GM21825 (cell line): ENCODE data around the gene TCF4.

Source experiments
- ATAC-seq: cut with Tn5 transposase; IDR thresholded peaks from one replicate; pipeline ENCODE4 v1.9.1; 2021; ENCODE audit warnings: mild to moderate bottlenecking, moderate library complexity; ENCODE audit not compliant: unreplicated experiment

TCF4 gene

DNA sequence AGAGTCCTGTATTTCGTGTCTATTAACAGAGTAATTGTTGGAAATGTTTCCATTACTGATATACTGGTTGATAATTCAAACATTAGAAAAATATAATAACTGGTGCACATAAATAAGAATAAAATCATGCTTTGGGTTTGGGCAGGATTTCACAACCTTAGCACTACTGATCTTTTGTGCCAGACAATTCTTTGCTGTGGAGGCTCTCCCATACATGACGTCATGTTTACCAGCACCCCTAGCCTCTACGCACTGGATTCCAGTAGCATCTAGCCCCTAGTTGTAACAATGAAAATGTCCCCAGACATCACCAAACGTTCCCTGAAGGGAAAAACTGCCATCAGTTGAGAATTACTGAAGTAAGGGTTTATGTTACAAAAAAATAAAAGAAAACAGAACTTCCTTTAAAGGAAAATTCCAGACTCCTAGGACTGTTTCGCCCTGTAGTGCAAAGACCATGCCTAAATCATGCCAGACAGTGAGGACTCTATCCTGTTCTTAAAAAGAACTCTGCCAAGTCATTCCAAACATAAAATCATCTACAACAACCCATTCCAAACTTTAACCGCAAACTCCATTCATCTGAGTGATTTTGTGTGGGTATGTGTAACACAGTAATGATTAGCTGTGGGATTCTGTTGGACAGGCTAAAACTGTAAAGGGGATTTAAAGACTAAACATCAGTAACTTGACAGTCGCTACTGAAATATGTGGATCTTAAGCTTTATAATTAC, 315.3 kb downstream of the TCF4 start:
- no peak for ATAC-seq

DNA sequence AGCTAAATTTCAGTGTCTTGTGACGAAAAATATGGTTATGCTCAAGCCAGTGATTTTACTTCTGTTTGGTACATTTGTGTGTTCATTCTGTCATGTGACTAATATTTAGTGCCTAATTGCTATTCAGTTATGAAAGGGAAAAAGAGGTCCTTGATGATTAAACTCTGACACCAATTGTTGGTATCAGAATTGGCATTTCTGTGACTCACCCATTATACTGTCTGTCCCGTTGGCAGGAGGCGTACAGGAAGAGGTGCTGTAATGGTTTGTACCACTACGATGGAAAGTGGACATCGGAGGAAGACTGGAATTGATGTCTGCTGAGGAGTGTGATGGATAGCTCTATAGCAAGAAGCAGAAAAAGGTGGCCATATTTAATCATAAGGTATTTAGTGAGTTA, 318.4 kb downstream of the TCF4 start:
- no peak for ATAC-seq

DNA sequence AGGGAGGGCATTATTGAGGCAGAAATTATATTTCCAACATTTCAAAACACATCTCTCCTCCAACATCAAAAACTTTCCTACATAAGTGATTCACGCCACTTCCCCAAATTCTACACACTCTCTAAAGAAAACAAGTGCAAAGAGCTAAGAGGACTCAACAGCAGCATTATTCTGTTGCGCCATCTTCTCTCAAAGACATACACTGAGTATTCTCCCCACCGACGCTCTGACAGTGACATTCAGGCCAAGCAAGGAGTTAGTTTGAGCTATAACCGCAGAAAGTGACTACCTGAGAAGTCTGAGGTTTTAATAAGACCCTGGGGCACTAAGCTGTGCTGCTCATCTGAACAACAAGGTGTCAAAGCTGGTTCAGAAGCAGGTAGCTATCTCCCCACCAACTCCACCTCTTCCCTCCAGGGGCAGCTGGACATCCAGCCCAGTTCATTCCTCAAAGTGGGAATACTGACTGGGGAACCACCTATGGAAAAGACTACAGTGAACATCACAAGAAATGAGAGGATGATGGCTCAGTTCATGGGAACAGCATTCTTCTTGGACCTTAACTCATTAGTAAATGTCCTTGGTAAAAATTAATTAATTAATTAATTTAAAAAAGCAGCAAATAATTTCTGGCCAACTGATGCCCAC, 319.2 kb downstream of the TCF4 start:
- peak; percentile 43 for ATAC-seq

DNA sequence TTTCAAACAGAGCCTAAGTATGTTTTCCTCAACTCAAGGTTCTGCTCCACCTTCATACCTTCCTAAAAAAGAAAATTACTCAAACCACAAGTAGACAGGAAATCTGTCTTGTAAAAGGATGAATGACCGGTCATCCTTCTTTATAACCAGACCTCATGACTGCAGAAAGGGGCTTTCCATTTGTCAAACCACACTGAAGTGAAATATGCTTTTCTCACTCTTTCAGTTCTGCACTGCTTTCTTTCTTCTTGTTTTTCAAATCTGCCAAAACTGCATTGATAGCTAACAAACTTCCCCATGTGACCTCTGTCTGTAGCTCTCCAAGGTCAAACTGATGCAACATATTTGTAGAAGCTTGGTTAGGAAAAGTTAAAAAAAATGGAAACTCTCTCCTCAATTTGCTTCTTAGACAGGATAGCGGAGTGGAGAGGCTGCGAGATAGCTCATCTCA, 319.8 kb downstream of the TCF4 start:
- ATAC-seq: peak; percentile 78

DNA sequence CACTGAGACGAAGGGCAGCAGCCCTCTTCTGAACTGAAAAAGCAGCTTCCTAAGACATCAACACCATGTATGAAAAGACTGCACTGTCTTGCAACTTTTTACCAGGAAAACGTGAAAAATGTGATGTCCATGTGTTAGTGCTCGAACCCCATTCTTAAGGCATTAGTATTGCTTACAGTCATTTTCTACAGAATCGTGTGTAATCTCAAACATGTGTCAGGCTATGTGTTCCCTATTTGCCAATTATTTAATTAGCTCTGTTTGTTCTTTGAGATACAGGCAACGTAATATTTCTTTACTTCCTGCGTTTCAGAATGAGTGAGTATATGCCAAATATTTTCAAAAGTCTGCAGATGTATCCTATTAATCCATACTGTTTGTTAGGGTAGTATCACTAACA, 321.0 kb downstream of the TCF4 start:
- ATAC-seq: no peak

DNA sequence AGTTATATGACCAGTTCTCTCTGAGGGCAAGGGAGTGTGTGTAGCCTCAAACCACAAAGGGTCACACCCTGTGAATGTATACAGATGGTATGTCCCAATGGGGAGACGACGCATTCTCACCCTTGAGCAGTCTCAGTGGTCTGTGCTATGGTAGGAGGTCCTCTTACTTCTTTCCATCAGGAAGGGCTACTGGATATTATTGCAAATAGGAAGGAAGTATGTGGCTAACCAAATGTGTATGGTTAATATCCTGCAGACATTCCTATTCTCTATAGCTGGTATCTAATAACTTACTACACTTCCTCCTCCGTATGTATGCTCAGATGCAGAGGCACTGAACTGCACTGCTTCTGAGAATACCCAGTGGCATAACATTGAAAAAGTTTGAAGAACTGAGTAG, 322.0 kb downstream of the TCF4 start:
- peak; percentile 42 for ATAC-seq

DNA sequence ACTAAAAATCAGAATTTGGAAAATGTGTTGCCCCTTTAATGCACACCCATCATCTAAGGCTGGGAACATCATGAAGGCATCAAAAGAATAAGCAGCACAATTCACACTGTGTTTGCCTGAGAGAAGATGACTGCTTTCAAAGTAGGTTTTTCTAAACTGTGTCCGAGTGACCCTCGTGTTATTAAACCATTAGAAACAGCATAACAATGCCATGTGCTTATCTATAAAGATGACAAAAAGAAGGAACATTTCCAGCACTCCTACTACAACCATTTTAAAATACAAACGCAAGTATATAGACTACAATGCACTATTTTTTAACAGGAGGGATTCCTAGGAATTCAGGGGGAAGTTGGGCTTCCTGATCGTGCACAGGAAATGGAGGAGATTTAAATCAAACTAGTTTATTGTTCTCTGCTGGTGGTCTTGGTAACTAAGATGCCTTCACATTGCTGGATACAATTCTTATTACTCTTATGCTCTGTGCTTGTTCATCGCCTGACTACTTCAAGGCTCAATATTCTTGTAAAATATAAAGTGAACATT, 322.8 kb downstream of the TCF4 start:
- no peak for ATAC-seq

DNA sequence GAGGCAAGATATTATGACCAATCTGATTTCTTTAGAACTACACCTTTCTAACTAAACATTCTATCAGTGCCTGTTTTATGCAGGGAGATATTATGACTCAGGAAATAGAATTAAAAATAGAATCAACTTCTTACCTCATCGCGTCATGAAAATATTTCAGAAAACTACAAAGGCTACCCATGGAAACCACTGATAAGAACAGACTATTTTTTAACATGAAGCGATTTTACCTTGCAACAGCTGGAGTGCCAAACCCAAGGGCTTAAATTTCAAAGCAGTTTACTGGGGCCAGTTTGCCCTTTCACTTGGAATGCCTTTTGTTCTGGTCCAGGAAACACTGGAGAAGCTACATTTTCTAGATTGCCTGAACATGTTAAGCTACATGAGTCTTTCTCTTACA, 323.9 kb downstream of the TCF4 start:
- ATAC-seq: no peak

DNA sequence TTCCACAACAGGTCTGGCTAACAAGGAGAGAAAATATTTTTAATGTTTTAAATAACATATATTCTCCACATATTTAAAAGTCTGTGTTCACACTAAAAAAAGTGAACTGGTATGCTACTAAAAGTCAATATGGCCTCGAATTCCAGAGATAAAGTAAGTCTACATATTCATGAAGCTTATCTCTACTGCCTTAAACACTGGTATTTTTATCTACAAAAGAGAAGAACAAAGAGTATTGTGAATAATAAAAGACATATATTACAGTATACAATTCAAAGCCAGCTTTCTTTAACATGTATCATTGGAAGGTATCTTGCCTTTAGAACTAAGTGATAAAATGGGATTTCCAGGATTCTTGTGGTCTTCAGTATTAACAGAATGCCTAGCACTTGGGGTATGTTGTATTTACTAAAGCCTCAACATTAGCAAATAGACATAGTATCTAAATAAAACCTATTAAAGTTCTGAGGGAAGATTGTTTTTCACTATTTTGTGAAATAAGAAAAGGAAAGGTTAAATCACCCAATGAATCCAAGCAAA, 325.9 kb downstream of the TCF4 start:
- ATAC-seq: no peak

DNA sequence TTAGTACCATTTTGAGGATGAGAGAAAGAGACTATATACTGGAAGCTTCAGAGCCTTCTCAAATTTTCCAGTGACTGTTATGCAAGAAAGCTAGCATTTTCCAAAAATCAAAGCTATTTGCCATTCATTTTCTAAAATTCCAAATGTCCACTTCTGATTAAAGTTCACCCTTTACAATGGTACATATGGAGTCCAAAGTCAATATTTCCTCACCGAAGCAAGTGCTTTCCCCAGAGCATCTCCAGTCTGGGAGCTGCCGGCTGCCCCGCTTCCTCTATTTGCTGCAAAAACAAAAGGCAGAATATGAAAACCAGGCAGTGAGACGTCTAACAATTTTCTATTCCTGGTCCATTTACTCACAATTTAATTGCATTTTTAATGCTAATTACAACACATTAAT, 326.7 kb downstream of the TCF4 start:
- no peak for ATAC-seq

DNA sequence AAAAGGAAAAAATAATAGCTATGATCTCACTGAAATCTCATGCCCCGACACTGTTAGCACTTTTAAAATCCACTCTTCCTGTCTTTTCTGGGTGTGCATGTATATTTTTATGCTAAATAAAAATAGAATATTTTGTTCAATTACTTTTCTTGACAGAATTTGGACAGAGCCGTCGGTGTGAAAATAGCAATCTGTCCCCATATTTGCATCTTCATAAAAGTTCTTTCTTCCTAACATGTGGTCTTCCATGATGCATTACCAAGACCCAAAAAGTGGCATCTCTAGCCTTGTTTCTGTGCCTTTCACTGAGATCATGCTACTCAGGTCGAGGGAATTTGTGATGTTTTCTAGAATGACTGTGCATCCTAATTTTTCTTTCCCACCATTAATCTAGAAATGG, 329.9 kb downstream of the TCF4 start:
- ATAC-seq: no peak

DNA sequence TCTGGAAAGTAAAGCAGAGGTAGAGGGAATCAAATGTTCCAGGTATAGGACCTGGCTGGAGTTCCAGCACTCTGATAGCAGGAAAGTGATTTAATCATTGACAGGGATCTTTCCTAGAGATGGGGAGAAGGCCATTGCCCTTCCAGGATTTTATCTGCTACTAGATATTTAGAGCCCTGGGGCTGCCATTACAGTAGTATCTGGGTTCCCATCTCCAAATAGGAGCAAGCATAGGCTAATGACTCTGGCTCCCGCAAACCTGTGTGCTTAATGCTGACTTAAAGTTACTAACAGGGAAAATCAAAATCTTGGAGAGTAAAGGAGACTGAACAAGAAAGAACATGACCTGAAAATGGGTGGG, 331.1 kb downstream of the TCF4 start:
- no peak for ATAC-seq

DNA sequence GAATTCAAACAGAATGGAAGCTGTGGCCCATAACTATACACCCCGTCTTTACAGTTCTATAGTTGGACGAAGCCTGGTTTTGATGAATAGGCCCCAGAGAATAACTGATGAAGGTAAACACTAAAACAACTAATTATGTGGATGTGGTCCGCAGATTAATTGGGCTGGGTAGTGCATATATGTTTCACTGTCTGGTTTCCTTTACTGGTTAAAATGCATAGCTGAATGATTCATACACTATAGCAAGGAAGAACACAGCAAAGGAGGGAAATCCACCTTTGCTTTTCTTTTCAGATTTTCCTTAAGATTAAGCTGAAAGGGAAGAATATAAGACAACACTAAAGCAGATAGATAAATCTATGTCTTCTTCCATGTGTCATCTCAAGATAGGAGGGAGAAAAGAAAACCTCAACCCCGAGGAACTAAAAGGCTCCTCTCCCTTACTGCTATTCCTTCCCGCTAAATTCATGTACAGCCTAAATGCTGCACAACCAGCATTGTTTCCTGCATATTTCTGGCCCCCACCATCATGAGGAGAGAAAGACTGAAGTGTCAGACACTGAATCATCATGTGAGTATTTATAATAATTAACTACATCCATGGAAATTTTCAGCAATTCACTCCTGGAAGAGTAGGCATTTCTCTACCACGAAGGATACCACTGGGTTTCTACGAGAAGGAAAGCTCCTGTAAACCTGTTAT, 331.6 kb downstream of the TCF4 start:
- no peak for ATAC-seq

DNA sequence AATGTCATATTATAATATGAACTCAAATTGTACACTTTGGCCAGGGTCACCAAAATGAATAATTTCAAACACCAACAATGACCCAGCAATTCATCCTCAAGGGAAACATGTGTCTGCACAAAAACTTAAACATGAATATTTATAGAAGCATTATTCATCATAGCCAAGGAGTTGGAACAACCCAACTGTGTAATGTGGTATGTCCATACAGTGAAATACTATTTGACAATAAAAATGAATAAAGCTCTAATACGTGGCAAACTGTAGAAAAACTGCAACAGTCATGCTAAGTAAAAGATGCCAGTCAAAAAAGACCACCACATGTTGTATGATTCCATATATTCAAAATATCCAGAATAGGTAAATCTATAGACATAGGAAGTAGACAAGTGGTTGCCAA, 334.2 kb downstream of the TCF4 start:
- ATAC-seq: no peak

DNA sequence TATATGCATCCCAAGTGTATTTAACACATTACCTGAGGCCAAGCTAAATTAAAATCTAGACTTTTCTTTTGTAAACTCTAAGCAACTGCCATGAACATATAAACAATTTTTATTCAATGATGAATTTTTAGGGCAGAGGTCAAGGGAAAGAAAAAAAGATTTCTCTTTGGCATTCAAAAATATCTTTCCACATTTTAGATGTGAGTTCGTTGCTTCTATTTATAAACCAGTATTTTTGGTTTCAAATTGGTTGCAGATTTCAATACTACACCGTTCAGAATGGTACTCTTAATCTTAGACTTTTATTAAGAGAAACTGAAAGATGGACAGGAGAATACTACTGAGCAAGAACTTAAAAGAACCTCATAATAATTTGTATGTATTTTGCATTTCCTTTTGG, 335.1 kb downstream of the TCF4 start:
- peak; percentile 48 for ATAC-seq

DNA sequence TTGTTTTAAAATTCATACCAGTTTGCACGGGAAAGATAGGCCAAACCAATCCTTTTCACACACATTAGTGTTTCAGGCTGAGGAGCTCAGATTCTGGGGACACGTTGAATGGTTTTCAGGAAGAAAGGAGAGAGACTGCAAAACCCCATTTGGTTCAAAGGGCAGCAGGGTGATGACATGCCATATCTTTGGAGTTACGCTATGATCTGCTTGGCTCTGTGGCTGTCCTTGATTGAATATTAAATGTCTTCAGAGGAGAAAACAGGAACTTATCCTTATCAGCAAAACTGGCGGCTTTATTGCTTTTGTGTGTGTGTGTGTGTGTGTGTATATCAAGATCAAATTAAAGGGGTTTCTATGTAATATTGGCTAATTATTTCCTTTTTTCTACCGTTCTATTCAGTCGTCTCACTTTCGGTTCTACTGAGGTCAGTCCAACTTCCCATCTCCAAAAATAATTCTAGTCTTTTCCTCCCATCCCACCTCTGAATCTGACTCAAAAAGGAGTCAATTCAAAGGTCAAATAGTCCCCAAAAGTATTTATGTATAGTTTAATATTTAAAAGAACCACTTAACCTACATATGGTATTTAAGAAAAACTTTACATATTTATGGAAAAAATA, 335.8 kb downstream of the TCF4 start:
- ATAC-seq: no peak

DNA sequence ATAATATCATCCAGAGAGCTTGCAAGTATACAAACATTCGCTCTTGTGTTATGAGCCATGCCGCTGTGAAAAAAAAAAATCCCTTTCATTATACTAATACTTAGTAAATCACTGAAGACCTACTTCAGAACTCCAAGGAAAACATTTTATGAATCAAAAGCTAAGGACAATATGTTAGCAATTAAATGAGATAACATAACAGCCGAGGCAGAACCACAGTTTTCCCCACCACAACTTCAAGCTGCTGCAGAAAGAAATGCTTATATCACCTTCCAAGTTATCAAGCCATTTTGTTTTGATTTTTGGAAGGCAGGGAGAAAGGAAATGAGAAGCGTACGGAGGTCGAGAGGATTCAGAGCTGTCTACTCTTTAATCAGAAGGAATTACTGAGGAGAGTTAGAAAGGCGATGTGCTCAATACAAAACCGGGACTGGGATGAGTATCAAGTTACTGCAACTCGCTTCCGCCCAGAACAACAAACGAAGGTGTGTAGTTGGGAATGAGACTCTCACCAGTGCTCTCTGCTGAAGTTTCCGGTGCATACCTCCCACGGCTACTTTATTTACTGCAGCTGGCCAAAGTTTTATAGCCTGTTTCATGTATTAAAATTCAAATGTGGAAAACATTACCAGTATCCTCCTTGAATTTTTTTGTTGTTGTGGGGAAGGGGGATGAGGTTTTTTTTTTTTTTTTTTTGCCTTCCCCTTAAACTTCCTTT, 336.6 kb downstream of the TCF4 start:
- ATAC-seq: no peak

DNA sequence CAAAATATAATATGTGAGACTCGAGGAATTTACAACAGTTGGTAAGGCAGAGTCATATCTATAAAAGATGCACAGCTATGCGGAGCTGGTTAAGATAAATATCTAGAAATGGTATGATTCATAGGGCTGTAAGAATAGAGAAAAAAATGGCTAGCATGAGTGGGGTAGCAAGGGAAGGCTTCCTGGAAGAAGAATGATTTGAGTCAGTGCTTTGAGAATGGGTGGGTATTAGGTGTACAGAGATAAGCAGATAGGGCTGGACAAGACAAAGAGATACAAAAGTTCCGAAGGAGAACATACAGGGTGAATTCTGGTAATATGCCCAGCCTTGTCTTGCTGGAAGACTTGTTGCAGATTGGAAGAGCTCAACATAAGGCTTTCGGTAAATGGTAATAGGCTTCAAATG, 337.2 kb downstream of the TCF4 start:
- no peak for ATAC-seq

DNA sequence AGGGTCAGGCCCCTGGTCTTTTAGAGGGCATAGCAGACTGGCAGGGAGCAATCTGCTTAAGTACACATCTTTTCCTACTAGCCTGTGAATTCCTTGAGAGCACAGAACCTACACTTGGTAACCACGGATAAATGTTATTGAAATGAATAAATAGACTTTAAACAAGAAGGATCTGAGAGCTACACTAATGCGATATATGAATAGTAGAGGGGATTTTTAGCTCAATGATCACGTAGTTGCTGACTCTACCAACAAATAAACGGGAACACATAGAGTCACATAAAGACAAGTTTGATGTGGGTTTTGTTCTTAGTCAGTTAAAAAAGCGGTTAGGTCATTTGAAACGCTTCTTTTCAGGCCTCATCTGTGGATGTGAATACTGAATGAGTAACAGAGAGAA, 338.4 kb downstream of the TCF4 start:
- no peak for ATAC-seq

DNA sequence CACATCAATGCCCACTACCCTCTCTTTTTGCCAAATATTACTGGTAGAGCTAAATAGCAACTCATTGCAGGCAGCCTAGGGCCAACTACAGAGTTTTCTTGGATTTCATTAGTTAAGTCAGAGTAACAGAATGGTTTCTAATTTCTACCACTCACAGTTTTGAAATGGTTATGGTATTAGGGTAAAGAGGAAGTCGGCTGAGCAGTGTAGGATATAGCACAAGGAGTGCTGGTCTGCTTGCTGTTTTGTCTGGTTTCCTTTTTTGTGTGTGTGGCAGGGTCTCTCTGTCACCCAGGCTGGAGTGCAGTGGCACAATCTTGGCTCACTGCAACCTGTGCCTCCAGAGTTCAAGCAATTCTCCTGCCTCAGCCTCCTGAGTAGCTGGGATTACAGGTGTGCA, 339.5 kb downstream of the TCF4 start:
- peak; percentile 31 for ATAC-seq

DNA sequence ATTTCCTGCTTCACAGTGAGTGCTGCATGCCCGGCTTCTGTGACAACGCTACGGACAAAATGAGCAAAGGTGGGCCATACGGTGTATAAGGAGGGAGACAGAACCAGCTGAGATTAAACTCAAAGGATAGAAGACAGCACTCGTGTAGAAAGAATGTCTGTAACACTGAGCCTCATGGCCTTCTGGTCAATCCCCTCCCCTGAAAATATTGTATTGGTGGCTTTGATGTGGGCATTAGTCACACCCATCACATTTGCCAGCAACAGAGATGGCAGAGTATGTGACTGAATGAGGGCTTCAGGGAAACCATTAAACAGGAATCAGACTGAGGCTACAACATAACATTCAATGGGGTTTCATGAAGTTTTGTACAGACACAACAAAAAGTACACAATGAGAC, 341.0 kb downstream of the TCF4 start:
- ATAC-seq: no peak
